GM19099 (cell line): ENCODE data around the gene FKBP1B.

Experiments
- POLR2A ChIP-seq: IDR thresholded peaks from 3 replicates; pipeline ENCODE4 v1.6.1; 2011; ENCODE audit warnings: low read depth; ENCODE audit not compliant: insufficient read length; ENCODE audit errors: extremely low read depth

The FKBP1B gene

GRCh38 chr2:24104906-24105305 is 55.4 kb downstream of the FKBP1B start:
- TF ChIP-seq POLR2A, result no peak

GRCh38 chr2:24105816-24106215 is 56.3 kb downstream of the FKBP1B start:
- no peak for TF ChIP-seq POLR2A

GRCh38 chr2:24106786-24107185 is 57.2 kb downstream of the FKBP1B start:
- TF ChIP-seq POLR2A, result no peak

DNA sequence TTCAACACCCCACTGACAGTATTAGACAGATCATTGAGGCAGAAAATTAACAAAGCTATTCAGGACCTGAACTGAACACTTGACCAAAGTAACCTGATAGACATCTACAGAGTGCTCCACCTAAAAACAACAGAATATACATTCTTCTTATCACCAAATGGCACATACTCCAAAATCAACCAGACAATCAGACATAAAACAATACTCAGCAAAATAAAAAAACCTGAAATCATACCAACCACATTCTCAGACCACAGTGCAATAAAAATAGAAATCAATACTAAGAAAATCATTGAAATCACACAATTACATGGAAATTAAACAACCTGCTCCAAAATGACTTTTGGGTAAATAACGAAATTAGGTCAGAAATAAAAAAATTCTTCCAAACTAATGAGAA is 57.8 kb downstream of the FKBP1B start:
- no peak for TF ChIP-seq POLR2A

DNA sequence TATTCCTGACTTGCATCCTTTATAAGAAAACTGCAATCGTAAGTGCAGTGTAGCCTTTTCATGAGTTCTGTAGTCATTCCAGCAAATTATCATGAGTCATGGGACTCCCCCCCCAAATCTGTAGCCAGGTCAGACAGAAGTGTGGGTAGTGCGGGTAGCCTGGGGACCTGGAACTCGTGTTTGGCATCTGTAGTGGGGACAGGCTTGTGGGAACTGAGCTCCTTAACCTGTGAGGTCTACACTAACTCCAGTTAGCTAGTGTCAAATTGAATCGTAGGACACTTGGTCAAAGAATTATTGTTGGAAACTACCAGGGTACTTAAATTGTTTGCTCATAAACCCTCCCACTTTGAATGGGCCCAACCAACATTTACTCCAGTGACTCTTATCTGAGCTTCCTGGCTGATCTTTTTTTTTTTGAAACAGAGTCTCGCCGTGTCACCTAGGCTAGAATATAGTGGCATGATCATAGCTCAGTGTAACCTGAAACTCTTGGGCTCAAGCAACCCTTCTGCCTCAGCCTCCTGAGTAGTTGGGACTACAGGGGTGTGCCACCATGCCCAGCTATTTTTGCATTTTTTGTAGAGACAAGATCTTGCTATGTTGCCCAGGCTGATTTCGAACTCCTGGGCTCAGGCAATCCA is 61.2 kb downstream of the FKBP1B start:
- no peak for TF ChIP-seq POLR2A

- TF ChIP-seq POLR2A, result no peak
Observed at GRCh38 chr2:24111407-24111901, 61.9 kb downstream of the FKBP1B start.
